GM18951 (cell line): ENCODE measurements around the gene LDB3.

Source experiments
- POLR2A ChIP-seq: IDR thresholded peaks from 4 replicates; pipeline ENCODE4 v1.6.1; 2011; ENCODE audit warnings: mild to moderate bottlenecking; ENCODE audit not compliant: insufficient read length, insufficient read depth; ENCODE audit errors: extremely low read depth
- in situ Hi-C: fragments of 300-500 bp; cut with MboI; formaldehyde crosslinking; loops from one replicate; pipeline ENCODE4 v1.12.0; 2022; ENCODE audit warnings: low sequenced_read_pairs, mixed read lengths, inconsistent platforms; ENCODE audit not compliant: unreplicated experiment

LDB3 gene

GRCh38 chr10:86742230-86742629 is 73.9 kb downstream of the LDB3 start:
- no peak for TF ChIP-seq POLR2A

GRCh38 chr10:86744067-86744725 is 75.9 kb downstream of the LDB3 start:
- no peak for TF ChIP-seq POLR2A
- in situ Hi-C loops, result no loop called here

More at GRCh38 chr10:86742230-86742629, 73.9 kb downstream of the LDB3 start:
- in situ Hi-C loops, result no loop called here

- in situ Hi-C loops, result no loop called here
- no peak for TF ChIP-seq POLR2A
Measured at GRCh38 chr10:86747796-86748581, 79.7 kb downstream of the LDB3 start.

GRCh38 chr10:86749854-86750253 is 81.5 kb downstream of the LDB3 start:
- in situ Hi-C loops, result no loop called here
- TF ChIP-seq POLR2A, result no peak

GRCh38 chr10:86751477-86751876 is 83.2 kb downstream of the LDB3 start:
- TF ChIP-seq POLR2A, result no peak
- in situ Hi-C loops, result no loop called here

- TF ChIP-seq POLR2A, result no peak
Measured at GRCh38 chr10:86752311-86752710, 84.0 kb downstream of the LDB3 start.

GRCh38 chr10:86753051-86753450 is 84.7 kb downstream of the LDB3 start:
- in situ Hi-C loops, result no loop called here
- no peak for TF ChIP-seq POLR2A

More at GRCh38 chr10:86752311-86752710, 84.0 kb downstream of the LDB3 start:
- in situ Hi-C loops, result no loop called here

GRCh38 chr10:86753638-86754434 is 85.5 kb downstream of the LDB3 start:
- in situ Hi-C loops, result no loop called here
- TF ChIP-seq POLR2A, result no peak

GRCh38 chr10:86755454-86755739 is 87.1 kb downstream of the LDB3 start:
- TF ChIP-seq POLR2A, result no peak
- in situ Hi-C loops, result no loop called here

GRCh38 chr10:86755740-86756510 is 87.6 kb downstream of the LDB3 start:
- TF ChIP-seq POLR2A, result peak; percentile 60
- in situ Hi-C loops, result no loop called here

- in situ Hi-C loops, result no loop called here
- no peak for TF ChIP-seq POLR2A
Measured at GRCh38 chr10:86756511-86757112, 88.3 kb downstream of the LDB3 start, which contains the start of gene BMPR1A. TSS of gene BMPR1A (plus strand) at chr10:86756619. CDS start at chr10:86876019, 119,400 bp downstream.
